GM18867 (cell line): ENCODE results near the gene ENAH.

Experiments used
- ATAC-seq: cut with Tn5 transposase; IDR thresholded peaks from one replicate; pipeline ENCODE4 v1.9.1; 2021; ENCODE audit warnings: mild to moderate bottlenecking, moderate library complexity; ENCODE audit not compliant: unreplicated experiment

The ENAH gene

DNA sequence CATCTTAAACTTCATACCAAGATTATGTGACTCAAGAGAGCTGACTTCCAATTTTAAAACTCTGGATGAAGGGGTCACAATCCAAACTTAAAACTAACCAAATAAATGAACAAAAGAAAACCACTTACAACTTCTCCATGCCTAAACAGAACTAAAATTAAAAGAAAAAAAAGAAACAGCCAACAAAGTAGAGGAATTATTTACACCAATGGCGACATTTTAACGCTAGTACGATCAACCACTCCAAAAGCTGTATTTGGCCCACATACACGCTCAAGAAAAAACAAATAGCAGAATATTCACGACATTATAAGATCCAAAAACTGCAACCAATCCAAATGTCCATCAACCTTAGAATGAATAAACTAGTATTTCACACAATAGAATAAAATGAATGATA, 42.4 kb downstream of the ENAH start:
- no peak for ATAC-seq

GRCh38 chr1:225608014-225608796, 44.7 kb downstream of the ENAH start:
- ATAC-seq = no peak

DNA sequence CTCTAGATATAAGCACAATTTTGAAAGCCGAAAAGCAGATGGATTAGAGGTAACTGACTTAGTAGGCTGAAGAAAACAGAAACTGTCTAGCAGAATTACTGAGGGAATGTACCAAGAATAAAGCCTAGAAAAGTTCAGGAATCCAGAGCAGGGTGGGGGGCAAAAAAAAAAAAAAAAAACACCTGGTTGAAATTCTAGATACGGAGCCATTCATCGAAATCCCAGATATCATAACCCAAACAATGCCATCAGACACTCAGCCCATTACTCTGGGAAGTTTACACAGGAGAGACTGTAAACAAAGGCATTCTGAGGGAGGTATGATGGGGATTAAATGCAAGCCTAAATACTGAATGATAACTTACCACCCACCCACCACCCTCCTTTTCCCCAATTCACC, 45.6 kb downstream of the ENAH start:
- ATAC-seq = no peak

GRCh38 chr1:225603538-225604354, 49.2 kb downstream of the ENAH start:
- no peak for ATAC-seq

DNA sequence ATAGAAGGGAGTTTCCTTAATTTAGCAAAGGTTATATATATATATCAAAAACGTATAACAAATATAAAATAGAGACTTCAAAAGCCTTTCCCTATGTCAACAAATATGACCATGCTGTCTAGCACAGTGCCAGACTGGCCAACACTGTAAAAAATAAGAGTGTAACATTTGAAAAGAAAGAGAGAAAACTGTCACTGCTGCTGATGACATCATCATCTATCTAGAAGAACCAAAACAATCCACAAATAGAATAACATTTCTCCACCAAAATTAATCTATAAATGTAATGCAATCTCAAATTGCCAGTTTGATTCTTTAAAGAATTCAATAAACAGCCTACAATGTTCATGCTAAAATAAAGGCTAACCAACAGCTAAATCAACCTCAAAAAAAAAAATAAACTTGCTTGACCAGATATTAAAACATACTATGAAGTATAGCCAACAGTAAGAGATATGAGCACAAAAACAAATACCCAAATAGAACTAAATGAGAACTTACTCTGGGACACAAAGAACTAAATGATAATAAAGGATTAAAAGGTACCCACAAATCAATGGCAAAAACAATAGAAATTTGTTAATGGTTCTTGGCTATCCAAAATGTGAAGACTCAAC, 50.2 kb downstream of the ENAH start:
- ATAC-seq = no peak

- ATAC-seq = no peak
Measured at GRCh38 chr1:225601902-225602589, 50.9 kb downstream of the ENAH start.

- ATAC-seq = no peak
Measured at GRCh38 chr1:225598847-225599246, 54.1 kb downstream of the ENAH start.

DNA sequence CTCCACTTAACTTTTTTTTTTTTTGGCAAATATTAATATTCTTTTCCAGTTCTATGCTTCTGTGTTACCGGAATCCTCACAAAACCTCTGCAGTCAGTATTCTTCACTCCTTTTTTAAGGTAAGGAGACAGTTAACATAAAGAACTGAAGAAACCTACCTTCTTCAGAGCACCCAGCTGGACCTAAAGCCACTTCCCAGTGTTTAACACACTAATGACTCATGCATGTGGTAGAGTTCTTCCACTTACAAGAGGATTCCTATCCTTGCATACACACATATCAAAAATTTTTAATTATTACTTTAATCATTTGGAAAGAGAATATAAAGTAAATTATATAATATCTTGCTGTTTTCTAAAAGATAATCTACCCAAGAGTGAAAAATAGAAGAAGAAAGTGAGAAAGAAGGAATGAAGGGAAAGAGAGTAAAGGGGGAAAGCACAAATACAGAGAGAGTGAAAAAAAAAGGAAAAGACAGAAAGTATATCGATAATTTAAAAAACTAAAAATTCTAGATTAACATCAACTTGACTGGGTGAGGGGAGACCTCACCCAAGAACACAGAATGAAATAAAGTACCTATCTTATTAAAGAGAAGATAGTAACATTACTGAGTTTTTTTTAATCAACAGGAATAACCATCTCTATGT, 54.9 kb downstream of the ENAH start:
- no peak for ATAC-seq

DNA sequence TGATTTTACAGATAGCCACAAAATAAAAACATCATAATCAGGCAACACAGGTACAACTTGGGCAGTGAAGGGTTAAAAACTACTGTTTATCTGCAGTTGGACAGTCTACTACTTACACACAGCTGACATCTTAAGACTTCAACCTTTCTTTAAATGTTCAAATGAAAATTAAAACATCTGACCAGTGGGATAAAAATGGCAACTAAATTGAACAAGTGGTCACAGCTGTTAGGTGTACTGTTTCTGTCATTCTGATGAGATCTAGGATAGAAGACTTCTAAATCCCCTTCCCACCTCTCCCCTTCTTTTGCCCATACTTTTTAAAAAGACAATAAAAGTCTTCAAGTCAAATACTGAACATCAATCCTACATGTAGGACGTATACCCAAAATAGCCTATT, 56.2 kb downstream of the ENAH start:
- ATAC-seq = no peak

GRCh38 chr1:225595974-225596551, 56.9 kb downstream of the ENAH start:
- no peak for ATAC-seq

DNA sequence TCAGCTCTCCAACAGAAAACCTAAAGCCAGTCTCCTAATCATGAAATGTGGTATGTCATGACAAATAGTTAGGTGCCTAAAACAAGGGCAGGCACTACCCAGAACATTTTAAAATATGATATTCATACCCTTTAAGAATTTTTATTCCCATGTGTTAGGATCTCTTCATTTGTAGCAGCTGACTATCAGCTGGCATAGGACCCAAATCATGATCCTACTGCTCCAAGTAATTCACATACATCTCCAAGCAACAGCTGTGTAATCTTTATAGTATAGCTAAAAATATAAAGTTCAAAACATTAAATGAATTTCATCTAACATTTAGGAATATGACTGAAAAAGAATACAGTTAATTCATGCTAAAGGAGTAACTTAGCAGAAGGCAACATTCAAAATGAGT, 57.5 kb downstream of the ENAH start:
- no peak for ATAC-seq

DNA sequence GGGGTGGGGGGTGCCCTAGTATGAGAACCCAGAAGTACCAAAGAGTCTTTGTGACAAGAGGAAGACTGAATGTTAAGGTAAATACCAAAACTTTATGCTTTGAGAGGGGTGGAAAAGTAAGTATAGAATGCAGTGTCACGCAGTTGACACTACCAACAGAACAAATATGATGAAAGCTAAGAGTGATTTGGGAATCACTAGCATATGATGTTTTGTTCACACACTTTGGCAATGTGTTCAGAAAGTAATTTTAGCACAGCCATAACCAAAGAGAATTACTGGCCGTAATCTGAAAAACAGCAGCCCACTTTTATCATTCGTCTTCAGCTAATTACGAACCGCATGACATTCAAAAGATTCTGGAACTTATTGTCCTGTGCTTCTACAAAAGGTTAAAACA, 59.5 kb downstream of the ENAH start:
- no peak for ATAC-seq

- no peak for ATAC-seq
Measured at GRCh38 chr1:225592362-225593025, 60.4 kb downstream of the ENAH start.

GRCh38 chr1:225587310-225587709, 65.6 kb downstream of the ENAH start:
- ATAC-seq = no peak

DNA sequence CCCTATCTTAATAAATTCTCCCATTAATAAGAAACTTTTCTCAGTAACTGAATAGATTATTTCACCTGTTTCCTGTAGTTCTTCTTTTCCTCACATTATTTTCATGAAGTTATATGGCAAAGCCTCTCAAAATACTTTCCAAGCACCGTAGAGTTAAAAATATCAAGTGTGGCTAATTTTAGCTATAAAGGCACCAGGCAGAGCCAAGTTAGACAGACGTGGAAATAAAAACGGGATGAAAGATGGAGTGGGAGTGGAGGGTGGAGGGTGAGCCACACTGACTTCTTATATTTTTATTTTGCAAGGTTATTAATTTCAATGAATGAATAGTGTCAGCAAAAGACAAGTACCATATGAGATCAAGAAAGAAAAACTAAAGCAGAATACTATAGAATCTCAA, 71.7 kb downstream of the ENAH start:
- ATAC-seq = no peak

DNA sequence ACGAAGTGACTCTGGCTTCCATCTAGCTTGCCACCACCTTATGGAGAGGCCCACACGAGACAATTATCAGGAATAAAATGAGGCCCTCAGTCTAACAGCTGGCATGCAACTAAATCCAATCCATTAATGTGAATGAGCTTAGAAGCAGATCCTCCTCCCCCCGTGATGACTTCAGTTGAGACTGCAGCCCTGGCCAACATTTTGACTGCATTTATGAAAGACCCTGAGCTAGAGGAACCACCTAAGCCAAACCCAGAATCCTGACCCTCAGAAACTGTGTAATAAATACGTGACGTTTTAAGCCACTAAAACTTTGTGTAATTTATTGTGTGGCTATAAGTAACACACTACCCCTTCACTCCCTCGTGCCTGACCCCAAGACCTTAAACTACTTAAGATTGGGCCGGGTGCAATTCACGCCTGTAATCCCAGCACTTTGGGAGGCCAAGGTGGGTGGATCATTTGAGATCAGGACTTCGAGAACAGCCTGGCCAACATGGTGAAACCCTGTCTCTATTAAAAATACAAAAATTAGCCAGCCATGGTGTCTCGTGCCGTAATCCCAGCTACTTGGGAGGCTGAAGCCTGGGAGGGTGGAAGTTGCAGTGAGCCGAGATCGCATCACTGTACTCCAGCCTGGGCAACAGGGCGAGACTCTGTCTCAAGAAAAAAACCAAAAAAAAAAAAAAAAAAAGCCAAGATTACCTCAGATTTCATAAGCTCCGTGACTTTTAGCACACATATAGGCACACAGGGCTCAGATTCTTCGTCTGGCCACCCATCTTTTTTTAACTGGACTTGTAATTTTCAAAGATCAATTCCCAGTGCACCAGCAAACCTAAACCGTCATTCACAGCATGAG, 72.5 kb downstream of the ENAH start:
- no peak for ATAC-seq

DNA sequence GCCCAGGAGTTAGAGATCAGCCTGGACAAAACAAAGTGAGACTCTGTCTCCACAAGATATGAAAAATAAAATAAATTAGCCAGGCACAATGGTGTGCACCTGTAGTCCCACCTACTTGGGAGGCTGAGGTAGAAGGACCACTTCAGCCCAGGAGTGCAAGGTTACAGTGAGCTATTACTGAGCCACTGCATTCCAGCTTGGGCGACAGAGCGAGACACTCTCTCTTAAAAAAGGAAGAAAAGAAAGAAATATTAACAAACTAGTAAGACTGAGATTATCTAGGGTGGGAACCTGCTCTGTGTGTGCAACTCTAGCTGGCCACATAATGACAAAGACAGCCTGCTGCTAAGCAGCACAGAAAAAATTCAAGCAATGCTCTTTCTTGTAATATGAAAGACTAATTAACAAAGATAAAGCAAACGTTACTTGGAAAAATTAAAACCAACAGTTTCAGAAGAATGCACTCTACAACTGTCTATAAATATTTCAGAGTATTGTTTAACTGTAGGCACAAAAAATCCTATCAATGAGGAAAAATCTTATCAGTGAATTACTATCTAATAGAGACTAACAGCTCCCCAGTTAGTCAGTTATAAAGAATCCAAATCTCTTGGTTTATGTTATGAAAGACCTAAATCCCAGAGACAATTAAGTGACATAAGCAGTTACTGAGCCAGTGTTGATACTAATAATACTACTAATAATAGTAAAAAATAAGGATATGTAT, 74.5 kb downstream of the ENAH start:
- ATAC-seq = no peak

GRCh38 chr1:225577241-225577640, 75.7 kb downstream of the ENAH start:
- no peak for ATAC-seq
